AG10803 (cell line): ENCODE data around the gene CANT1.
"Not testable (repeated sequence)": the region's sequence is repeated elsewhere in the genome, so short reads cannot be mapped to it uniquely, and the experiment has no call there.

Experiments
- DNase-seq: peaks from one replicate; pipeline ENCODE4 v3.0.0; 2010; ENCODE audit warnings: low read depth
- H3K4me3 ChIP-seq: 2 replicates; pipeline ENCODE4 v1.5.1; 2011; ENCODE audit warnings: mild to moderate bottlenecking, low read length, control low read depth
- CTCF ChIP-seq: conservative IDR thresholded peaks from 2 replicates; pipeline ENCODE4 v1.5.1; 2011; ENCODE audit warnings: mild to moderate bottlenecking, low read length, control low read depth, inconsistent platforms

Gene CANT1

DNA sequence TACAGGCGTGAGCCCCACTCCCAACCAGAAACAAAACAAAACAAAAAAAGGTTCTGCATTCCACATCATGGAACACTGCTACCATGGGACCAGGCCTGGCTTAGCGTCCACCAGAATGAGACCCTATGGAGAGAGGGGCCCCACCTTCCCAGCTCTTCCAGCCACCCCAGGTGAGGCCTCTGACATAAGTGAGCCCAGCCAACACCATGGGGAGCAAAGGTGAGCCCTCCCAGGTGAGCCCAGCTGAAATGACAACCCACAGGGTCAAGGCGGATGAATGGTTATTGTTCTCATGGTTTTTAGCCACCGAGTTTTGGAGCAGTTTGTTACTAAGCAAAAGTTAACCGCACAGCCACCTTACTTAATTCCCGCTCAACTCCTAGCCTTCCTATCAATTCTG lies 46.2 kb downstream of the CANT1 start:
- DNase-seq: no peak
- no peak overlapping the region for H3K4me3 ChIP-seq
- TF ChIP-seq CTCF: no peak

DNA sequence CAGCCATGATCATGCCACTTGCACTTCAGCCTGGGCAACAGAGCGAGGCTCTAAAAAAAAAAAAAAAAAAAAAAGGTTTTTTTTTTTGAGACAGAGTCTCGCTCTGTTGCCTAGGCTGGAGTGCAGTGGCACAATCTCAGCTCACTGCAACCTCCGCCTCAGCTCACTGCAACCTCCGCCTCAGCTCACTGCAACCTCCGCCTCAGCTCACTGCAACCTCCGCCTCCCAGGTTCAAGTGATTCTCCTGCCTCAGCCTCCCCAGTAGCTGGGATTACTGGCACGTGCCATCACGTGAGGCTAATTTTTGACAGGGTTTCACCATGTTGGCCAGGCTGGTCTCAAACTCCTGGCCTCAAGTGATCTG lies 46.6 kb downstream of the CANT1 start:
- H3K4me3 ChIP-seq, DNase-seq: not testable (repeated sequence)

DNA sequence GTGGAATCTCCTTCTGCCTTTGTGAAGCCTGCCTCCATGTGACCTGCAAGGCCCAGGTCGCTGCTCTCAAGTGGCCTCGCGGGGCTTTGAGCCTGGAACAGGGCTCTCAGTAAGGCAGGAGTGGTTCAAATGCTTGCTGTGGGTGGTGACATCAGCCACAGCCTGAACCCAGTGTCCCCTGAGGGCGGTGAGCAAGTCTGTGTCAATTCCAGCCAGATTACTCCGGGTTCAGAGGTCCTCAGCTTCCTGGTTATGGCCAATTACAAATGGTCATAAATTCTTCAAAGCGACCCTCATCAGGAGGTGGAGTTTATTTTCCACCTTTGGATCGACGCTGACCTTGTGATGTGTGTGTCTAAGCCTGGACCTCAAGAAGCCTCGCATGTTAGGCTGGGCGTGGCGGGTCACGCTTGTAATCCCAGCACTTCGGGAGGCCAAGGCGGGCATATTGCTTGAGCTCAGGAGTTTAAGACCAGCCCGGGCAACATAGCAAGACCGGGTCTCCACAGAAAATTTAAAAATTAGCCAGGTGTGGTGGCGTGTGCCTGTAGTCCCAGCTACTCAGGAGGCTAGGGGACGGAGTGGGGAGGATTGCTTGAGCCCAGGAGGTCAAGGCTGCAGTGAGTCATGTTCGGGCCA lies 47.1 kb downstream of the CANT1 start:
- DNase-seq: peak; percentile 7
- no peak overlapping the region for H3K4me3 ChIP-seq
- TF ChIP-seq CTCF: no peak

DNA sequence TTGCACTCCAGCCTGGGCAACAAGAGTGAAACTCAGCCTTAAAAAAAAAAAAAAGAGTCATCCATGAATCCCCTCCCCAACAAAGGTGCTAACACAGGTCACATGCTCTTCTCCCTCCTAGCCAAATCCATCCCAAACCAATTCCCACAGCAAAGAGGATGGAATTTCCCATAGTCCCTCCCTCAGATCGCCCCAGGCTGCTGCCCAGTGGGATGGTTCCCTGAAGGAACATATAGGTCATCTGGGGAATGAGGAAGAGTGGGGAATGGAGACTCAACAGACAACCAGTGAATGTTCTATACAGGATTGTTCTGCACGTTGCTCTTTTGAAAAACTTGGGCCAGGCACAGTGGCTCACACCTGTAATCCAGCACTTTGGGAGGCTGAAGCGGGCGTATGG lies 48.0 kb downstream of the CANT1 start:
- no peak for TF ChIP-seq CTCF
- no peak overlapping the region for H3K4me3 ChIP-seq
- DNase-seq: no peak

GRCh38 chr17:78960928-78961327 lies 48.6 kb downstream of the CANT1 start:
- TF ChIP-seq CTCF: no peak
- DNase-seq: peak; percentile 89
- no peak overlapping the region for H3K4me3 ChIP-seq

DNA sequence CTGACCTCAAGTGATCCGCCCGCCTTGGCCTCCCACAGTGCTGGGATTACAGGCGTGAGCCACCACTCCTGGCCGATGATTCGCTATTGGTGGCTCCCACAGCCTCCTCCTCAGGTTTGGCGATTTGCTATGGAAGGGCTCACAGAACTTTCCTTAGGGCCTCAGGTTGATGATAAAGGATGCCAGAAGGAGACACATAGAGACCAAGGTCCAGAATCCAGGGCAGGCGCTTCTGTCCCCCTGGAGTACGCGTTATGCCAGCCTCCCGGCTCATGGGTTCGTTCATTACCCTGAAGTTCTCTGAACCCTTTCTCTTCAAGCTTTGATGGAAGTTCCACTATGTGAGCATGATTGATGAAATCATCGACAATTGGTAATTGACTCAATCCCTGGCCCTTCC lies 49.8 kb downstream of the CANT1 start:
- TF ChIP-seq CTCF: no peak
- DNase-seq: no peak

GRCh38 chr17:78958641-78959127 lies 50.9 kb downstream of the CANT1 start:
- no peak for DNase-seq
- TF ChIP-seq CTCF: no peak

More for the DNA sequence above, 49.8 kb downstream of the CANT1 start:
- H3K4me3 ChIP-seq: no peak overlapping the region

More at GRCh38 chr17:78958641-78959127, 50.9 kb downstream of the CANT1 start:
- no peak overlapping the region for H3K4me3 ChIP-seq
